H1 (cell line): Measurements from ENCODE around the gene SYT2. TPM values are rescaled to one million over a fixed set of nuclear protein-coding genes. Genes with fewer than 3 reads are reported as not detected.

Experiments
- CTCF ChIA-PET: fragments of 300-600 bp; sonication (Branson Sonifier 250); formaldehyde crosslinking; loops from one replicate; lab custom pipeline; 2021; ENCODE audit not compliant: partially characterized antibody; lab: Charles Lee
- POLR2A ChIA-PET: fragments of 300-600 bp; sonication (Branson Sonifier 250); formaldehyde crosslinking; loops from one replicate; lab custom pipeline; 2021; ENCODE audit warnings: inconsistent platforms; ENCODE audit not compliant: partially characterized antibody; lab: Charles Lee
- DNase-seq, 2 experiments: peaks; one replicate each; pipeline versions ENCODE4 v3.0.0 to v3.0.0-alpha.2; 2010 to 2022; ENCODE audit warnings: low spot score in 2 of 2, low read depth in 1 of 2, mixed read lengths in 1 of 2
- FAIRE-seq: peaks from 2 replicates; lab custom pipeline; 2011; peaks lifted over from hg19 to GRCh38; lab: Jason Lieb, UNC
- H2AFZ ChIP-seq: 2 replicates; pipeline ENCODE4 v1.8.1; 2012; ENCODE audit warnings: low read length, inconsistent platforms
- H2AK5ac ChIP-seq: 2 replicates; pipeline ENCODE4 v1.6.1; 2013; ENCODE audit warnings: low read depth, low read length
- H2BK120ac ChIP-seq: replicated peaks from 2 replicates; pipeline ENCODE3; 2013; ENCODE audit warnings: low read depth, low read length, inconsistent platforms
- H2BK12ac ChIP-seq: 2 replicates; pipeline ENCODE4 v1.6.1; 2013; ENCODE audit warnings: low read depth, low read length
- H2BK15ac ChIP-seq: 2 replicates; pipeline ENCODE4 v1.6.1; 2013; ENCODE audit warnings: low read length
- H2BK20ac ChIP-seq: 2 replicates; pipeline ENCODE4 v1.6.1; 2013; ENCODE audit warnings: low read length
- H2BK5ac ChIP-seq: 2 replicates; pipeline ENCODE4 v1.6.1; 2013; ENCODE audit warnings: low read depth, low read length
- H3K14ac ChIP-seq: 2 replicates; pipeline ENCODE4 v1.6.1; 2013; ENCODE audit warnings: inconsistent platforms; ENCODE audit not compliant: insufficient read length
- H3K18ac ChIP-seq: 2 replicates; pipeline ENCODE4 v1.6.1; 2013; ENCODE audit warnings: low read length; ENCODE audit errors: extremely low read depth
- H3K23ac ChIP-seq: 2 replicates; pipeline ENCODE4 v1.6.1; 2013; ENCODE audit warnings: inconsistent platforms; ENCODE audit not compliant: insufficient read length
- H3K23me2 ChIP-seq: 2 replicates; pipeline ENCODE4 v1.6.1; 2013; ENCODE audit warnings: low read depth, low read length
- H3K27ac ChIP-seq: 2 replicates; pipeline ENCODE4 v1.6.1; 2011; ENCODE audit warnings: low read depth, low read length, inconsistent platforms
- H3K27me3 ChIP-seq, 4 experiments: replicated peaks in 1 of 4; 1 replicate in 1 of 4; 2 replicates in 3 of 4; pipeline versions ENCODE4 v1.6.1 to v1.8.1; 2011 to 2013; ENCODE audit warnings: low read length in 3 of 4, mild to moderate bottlenecking in 3 of 4, inconsistent platforms in 2 of 4, mixed read lengths in 2 of 4, moderate library complexity in 1 of 4; ENCODE audit not compliant: control insufficient read depth in 3 of 4, insufficient read depth in 3 of 4; ENCODE audit errors: extremely low read depth in 1 of 4
- H3K36me3 ChIP-seq, 4 experiments: 2 replicates each; pipeline versions ENCODE4 v1.6.1 to v1.8.1; 2011 to 2013; ENCODE audit warnings: mild to moderate bottlenecking in 4 of 4, low read length in 3 of 4, moderate library complexity in 2 of 4, control low read depth in 1 of 4, inconsistent platforms in 1 of 4; ENCODE audit not compliant: insufficient read depth in 4 of 4, control insufficient read depth in 2 of 4
- H3K4ac ChIP-seq: replicated peaks from 2 replicates; pipeline ENCODE3; 2013; ENCODE audit warnings: low read length, low read depth, mixed read lengths, inconsistent platforms; ENCODE audit not compliant: insufficient read length
- H3K4me1 ChIP-seq, 4 experiments: replicated peaks in 1 of 4; 1 replicate in 1 of 4; 2 replicates in 3 of 4; pipeline versions ENCODE4 v1.6.1 to v1.8.1; 2011 to 2013; ENCODE audit warnings: low read length in 3 of 4, inconsistent platforms in 2 of 4, mixed read lengths in 1 of 4; ENCODE audit not compliant: insufficient read depth in 4 of 4, control insufficient read depth in 3 of 4
- H3K4me2 ChIP-seq, 2 experiments: 2 replicates each; pipeline versions ENCODE4 v1.6.1 to v1.8.1; 2011 to 2013; ENCODE audit warnings: low read depth in 2 of 2, low read length in 2 of 2, control low read depth in 1 of 2, inconsistent platforms in 1 of 2, mild to moderate bottlenecking in 1 of 2; ENCODE audit not compliant: insufficient read depth in 1 of 2
- H3K4me3 ChIP-seq, 4 experiments: fragments of 200-600, 300-600 bp in 1 of 4; sonication (generic), shearing (Covaris generic), sonication (Bioruptor Twin) in 1 of 4; 2 replicates each; pipeline versions ENCODE4 v1.5.1 to v1.8.1; 2011 to 2016; ENCODE audit warnings: low read length in 4 of 4, low read depth in 3 of 4, control low read depth in 2 of 4, inconsistent platforms in 2 of 4, mild to moderate bottlenecking in 2 of 4, mixed read lengths in 1 of 4, moderate library complexity in 1 of 4; ENCODE audit not compliant: insufficient read depth in 2 of 4; ENCODE audit errors: extremely low read depth in 1 of 4
- H3K56ac ChIP-seq: replicated peaks from 2 replicates; pipeline ENCODE3; 2013; ENCODE audit warnings: low read depth, mild to moderate bottlenecking, mixed read lengths, low read length, inconsistent platforms; ENCODE audit not compliant: insufficient read length
- H3K79me1 ChIP-seq: 2 replicates; pipeline ENCODE4 v1.6.1; 2013; ENCODE audit warnings: low read depth, low read length, control low read depth
- H3K79me2 ChIP-seq, 2 experiments: 2 replicates each; pipeline versions ENCODE4 v1.6.1 to v1.8.1; 2012 to 2013; ENCODE audit warnings: low read length in 2 of 2, mild to moderate bottlenecking in 2 of 2, inconsistent platforms in 1 of 2; ENCODE audit not compliant: insufficient read depth in 2 of 2, control insufficient read depth in 1 of 2
- H3K9ac ChIP-seq, 4 experiments: replicated peaks in 1 of 4; 1 replicate in 1 of 4; 2 replicates in 3 of 4; pipeline versions ENCODE4 v1.6.1 to v1.8.1; 2011 to 2013; ENCODE audit warnings: low read depth in 3 of 4, low read length in 3 of 4, control low read depth in 2 of 4, mild to moderate bottlenecking in 2 of 4, moderate library complexity in 2 of 4, inconsistent platforms in 1 of 4; ENCODE audit errors: extremely low read depth in 1 of 4
- H3K9me3 ChIP-seq, 2 experiments: 2 replicates each; pipeline versions ENCODE4 v1.6.1 to v1.8.1; 2012 to 2013; ENCODE audit warnings: mild to moderate bottlenecking in 2 of 2, moderate library complexity in 2 of 2, control low read depth in 1 of 2, inconsistent platforms in 1 of 2, low read depth in 1 of 2, low read length in 1 of 2, mixed read lengths in 1 of 2; ENCODE audit not compliant: insufficient read depth in 2 of 2
- H4K20me1 ChIP-seq, 2 experiments: replicated peaks in 1 of 2; 2 replicates each; pipeline versions ENCODE3 to v1.8.1; 2011 to 2013; ENCODE audit warnings: inconsistent platforms in 2 of 2, low read length in 2 of 2, mild to moderate bottlenecking in 1 of 2; ENCODE audit not compliant: insufficient read depth in 2 of 2, control insufficient read depth in 1 of 2
- H4K5ac ChIP-seq: 2 replicates; pipeline ENCODE4 v1.6.1; 2013; ENCODE audit warnings: low read length, low read depth, mixed read lengths, inconsistent platforms; ENCODE audit not compliant: insufficient read length
- H4K8ac ChIP-seq: 2 replicates; pipeline ENCODE4 v1.8.0; 2013; ENCODE audit warnings: mild to moderate bottlenecking, moderate library complexity, low read length, inconsistent platforms; ENCODE audit not compliant: insufficient read depth; ENCODE audit errors: extremely low read depth
- H4K91ac ChIP-seq: replicated peaks from 2 replicates; pipeline ENCODE3; 2013; ENCODE audit warnings: low read length, mixed read lengths, inconsistent platforms; ENCODE audit not compliant: insufficient read length
- ATF3 ChIP-seq: IDR thresholded peaks from 2 replicates; pipeline ENCODE4 v1.6.1; 2011; ENCODE audit warnings: low read depth, mild to moderate bottlenecking, low read length; ENCODE audit not compliant: insufficient read depth
- BACH1 ChIP-seq: IDR thresholded peaks from 2 replicates; pipeline ENCODE4 v1.6.1; 2012; ENCODE audit warnings: low read length, improper control_type of control experiment
- CBX8 ChIP-seq: fragments of 300-800, 300-1000 bp; sonication (generic); IDR thresholded peaks from 2 replicates; pipeline ENCODE4 v1.7.1; 2016; ENCODE audit warnings: low read depth, low read length, borderline replicate concordance
- CREB1 ChIP-seq: IDR thresholded peaks from 2 replicates; pipeline ENCODE4 v1.6.1; 2012; ENCODE audit warnings: inconsistent platforms
- E2F6 ChIP-seq: IDR thresholded peaks from 2 replicates; pipeline ENCODE4 v1.6.1; 2012; ENCODE audit warnings: inconsistent platforms
- GTF2F1 ChIP-seq: IDR thresholded peaks from 2 replicates; pipeline ENCODE4 v1.6.1; 2012; ENCODE audit warnings: low read depth, low read length, improper control_type of control experiment, borderline replicate concordance
- MAFK ChIP-seq: IDR thresholded peaks from 2 replicates; pipeline ENCODE4 v1.6.1; 2012; ENCODE audit warnings: low read depth, mild to moderate bottlenecking, improper control_type of control experiment, low read length
- POLR2AphosphoS5 ChIP-seq: IDR thresholded peaks from 2 replicates; pipeline ENCODE4 v1.6.1; 2011; ENCODE audit warnings: low read depth, low read length
- RFX5 ChIP-seq: IDR thresholded peaks from 2 replicates; pipeline ENCODE4 v1.6.1; 2011; ENCODE audit warnings: low read depth, low read length, improper control_type of control experiment, borderline replicate concordance
- SP1 ChIP-seq: IDR thresholded peaks from 2 replicates; pipeline ENCODE4 v1.6.1; 2011; ENCODE audit warnings: low read depth, low read length
- SP2 ChIP-seq: IDR thresholded peaks from 2 replicates; pipeline ENCODE4 v1.6.1; 2012; ENCODE audit warnings: mild to moderate bottlenecking, low read length, inconsistent platforms
- WGBS, 2 experiments: shearing (Covaris generic) in 1 of 2; methylation state at CpG; one replicate each; pipeline versions ENCODE4 v1.1.6 to v1.1.7; 2013 to 2015; ENCODE audit warnings: low lambda C conversion rate in 2 of 2, mixed read lengths in 2 of 2, inconsistent platforms in 1 of 2, low coverage in 1 of 2, missing lambda C conversion rate in 1 of 2; ENCODE audit not compliant: insufficient replicate concordance in 2 of 2, insufficient coverage in 1 of 2, insufficient read length in 1 of 2; ENCODE audit errors: extremely low coverage in 1 of 2, missing lambda C conversion rate in 1 of 2; 5-methylcytosine and 5-hydroxymethylcytosine counted together
- polyA plus RNA-seq, 7 experiments: library from polyadenylated mRNA; depleted of rRNA in 3 of 7; stranded (reverse) in 5 of 7; unstranded in 2 of 7; fragments of >200 nt in 5 of 7; fragments of 200-250 nt in 2 of 7; gene quantifications; 1 replicate in 5 of 7; 2 replicates in 1 of 7; 4 replicates in 1 of 7; pipeline versions ENCODE4 v1.2.1 to v1.2.3, GENCODE V29; 2011 to 2013; ENCODE audit warnings: missing spikeins in 2 of 7, mixed read lengths in 2 of 7
- total RNA-seq: library from RNA; stranded (reverse); fragmentation: NEBNext Ultra II Directional; extraction: Animal tissue kit (Norgen Biotek cat#: 25700); gene quantifications from 2 replicates; pipeline ENCODE4 v1.2.1, GENCODE V29; 2021

The SYT2 gene
- total and polyA plus RNA-seq, 2 of the 8 experiments (the other 6 are each of a cell fraction or from before 2014, with no cell fraction given) = 2.8 to 11.0 TPM

GRCh38 chr1:202613571-202613970 is 96.7 kb downstream of the SYT2 start:
- H2BK15ac ChIP-seq = no peak overlapping the region

More at GRCh38 chr1:202613571-202613970, 96.7 kb downstream of the SYT2 start:
- no peak overlapping the region for H2AK5ac ChIP-seq
- H3K14ac ChIP-seq = no peak overlapping the region
- H3K9me3 ChIP-seq = no peaks in the 10 kb centered on the region
- no peaks in the 10 kb centered on the region; the same call in 1 of the 2 replicates for H3K23me2 ChIP-seq
- H3K4ac ChIP-seq = no peak overlapping the region
- H2BK12ac ChIP-seq = no peak overlapping the region
- no peaks in the 10 kb centered on the region for H3K79me1 ChIP-seq
- no peak overlapping the region for H3K4me3 ChIP-seq
- no peak for FAIRE-seq
- CTCF ChIA-PET = interaction anchor here (0.9 to 4.6 kb wide), 6 partner anchors 10 to 67 kb away, joined by 3 to 23 read pairs (median 4); no protein-coding TSS in a partner anchor
- H3K4me2 ChIP-seq = no peak overlapping the region
- no peak overlapping the region for H4K91ac ChIP-seq
- H2BK120ac ChIP-seq = no peak overlapping the region
- H4K8ac ChIP-seq = no peak overlapping the region
- WGBS, 2 experiments = 91% methylated on average over 4 of the region's 4 CpGs; no CpG with 5 or more reads in 1 of the 2 experiments
- H3K79me2 ChIP-seq = no peaks in the 10 kb centered on the region
- no peak overlapping the region for H3K27ac ChIP-seq
- H3K18ac ChIP-seq = no peak overlapping the region
- no peaks in the 10 kb centered on the region for H4K20me1 ChIP-seq
- no peak overlapping the region for H2AFZ ChIP-seq
- H3K9ac ChIP-seq = no peak overlapping the region
- H4K5ac ChIP-seq = no peak overlapping the region
- TF ChIP-seq BACH1 = no peak
- TF ChIP-seq ATF3 = no peak
- no peak for TF ChIP-seq RFX5
- no peak for TF ChIP-seq POLR2AphosphoS5
- TF ChIP-seq SP1 = no peak
- no peak for TF ChIP-seq CREB1
- TF ChIP-seq SP2 = no peak
- TF ChIP-seq E2F6 = no peak
- no peak for TF ChIP-seq MAFK
- no peak for TF ChIP-seq GTF2F1
- TF ChIP-seq CBX8 = no peak
- TF ChIP-seq, all 59 proteins: peak for 0
- Histone ChIP-seq H2BK20ac (no peak overlapping the region), H3K23ac (no peak overlapping the region), H3K36me3 (no peaks in the 10 kb centered on the region), H3K4me1 (peaks cover 3 to 5% (median 4%) of the 10 kb centered on the region in 4 experiments; a peak in 5 of 7 replicates), H3K27me3 (no peaks in the 10 kb centered on the region), H2BK5ac (no peak overlapping the region), H3K56ac (no peak overlapping the region)
- no peak for DNase-seq
- POLR2A ChIA-PET = no interaction called here
